Activated T-helper 2 cell treated with anti-CD3 and anti-CD28 coated beads, Interferon-gamma antibody, Interleukin-2, Interleukin-4, amounts not matched to agents 10 μg/mL and 5 μg/mL and 100 μg/mL, durations not matched to agents 14 hours and 24 hours and 36 hours (primary cell): Measurements from ENCODE around the gene MYORG. TPM values are rescaled to one million over a fixed set of nuclear protein-coding genes. Genes with fewer than 3 reads are reported as not detected.

Source experiments
- total RNA-seq: library from RNA; stranded (reverse); gene quantifications from 2 replicates; pipeline ENCODE4 v1.2.3, GENCODE V29; 2022

MYORG gene
- total RNA-seq, 1 donor from 2014 or later, result 1.6 TPM

Other genes starting within 250 kb of the MYORG start
- 33.6 and 33.7 TPM in 2 replicates for gene UBAP1, start 197.9 kb downstream of the MYORG start, total RNA-seq
- gene KIF24, start 47.6 kb downstream of the MYORG start, total RNA-seq, result 4.8 and 5.0 TPM in 2 replicates
- gene NUDT2, start 47.3 kb downstream of the MYORG start, total RNA-seq, result 30.8 and 33.0 TPM in 2 replicates
- gene FAM219A, start 81.7 kb upstream of the MYORG start, total RNA-seq, result 17.3 and 19.7 TPM in 2 replicates
- not detected in 2 replicates for gene DNAI1, start 81.9 kb upstream of the MYORG start, total RNA-seq
- gene ENHO, start 146.1 kb upstream of the MYORG start, total RNA-seq, result not detected in 2 replicates
- not detected in 2 replicates for gene CNTFR, start 212.8 kb upstream of the MYORG start, total RNA-seq
- 33.7 and 35.0 TPM in 2 replicates for gene RPP25L, start 235.2 kb upstream of the MYORG start, total RNA-seq
- gene DCTN3, start 243.6 kb upstream of the MYORG start, total RNA-seq, result 57.8 and 65.5 TPM in 2 replicates